Uterus (tissue), 4 donors: ENCODE data around the gene SLC4A4. TPM values are rescaled to one million over a fixed set of nuclear protein-coding genes. Genes with fewer than 3 reads are reported as not detected.

Source experiments
- DNase-seq, 2 donors: peaks; one replicate each; pipeline ENCODE4 v3.0.0-alpha.2; 2019 to 2020
- H3K27ac ChIP-seq, 2 donors: fragments of 200-600 bp; sonication (generic); 1 replicate in 1 of 2; 2 replicates in 1 of 2; pipeline ENCODE4 v1.5.1; 2016 to 2018
- H3K27me3 ChIP-seq, 2 donors: fragments of 200-600 bp; sonication (generic); one replicate each; pipeline ENCODE4 v1.5.1; 2018 to 2019; ENCODE audit warnings: control low read depth in 1 of 2
- H3K36me3 ChIP-seq, 2 donors: fragments of 200-600 bp; sonication (generic); one replicate each; pipeline ENCODE4 v1.5.1; 2019; ENCODE audit warnings: control low read depth in 1 of 2
- H3K4me1 ChIP-seq, 2 donors: fragments of 200-600 bp; sonication (generic); one replicate each; pipeline ENCODE4 v1.5.1; 2018 to 2019; ENCODE audit warnings: control low read depth in 1 of 2
- H3K4me3 ChIP-seq, 2 donors: fragments of 200-600 bp; sonication (generic); 1 replicate in 1 of 2; 2 replicates in 1 of 2; pipeline ENCODE4 v1.5.1; 2018 to 2019; ENCODE audit warnings: mild to moderate bottlenecking in 1 of 2
- H3K9me3 ChIP-seq, 2 donors: fragments of 200-600 bp; sonication (generic); one replicate each; pipeline ENCODE4 v1.5.1; 2019; ENCODE audit warnings: control low read depth in 1 of 2
- POLR2A ChIP-seq, 2 donors: fragments of 450-650 bp; IDR thresholded peaks; one replicate each; pipeline ENCODE4 v1.6.1; 2016; ENCODE audit warnings: antibody characterized with exemption in 2 of 2, mild to moderate bottlenecking in 1 of 2, moderate library complexity in 1 of 2
- intact Hi-C: fragments of 100-400 bp; cut with DNase I; formaldehyde crosslinking; loops from one replicate; pipeline ENCODE4 v1.15.1; 2023; ENCODE audit warnings: low total_unique reads
- total RNA-seq, 4 donors: library from RNA; depleted of rRNA in 3 of 4; stranded (reverse); fragments of >200 nt in 3 of 4; gene quantifications; one replicate each; pipeline versions ENCODE4 v1.1.0 to v1.2.4, GENCODE V29; 2014 to 2023
- TF ChIP-seq, protein P1 (sequence below), 4 experiments: fragments of 200-600 bp in 2 of 4; fragments of 450-650 bp in 2 of 4; sonication (generic) in 2 of 4; IDR thresholded peaks; one replicate each; pipeline ENCODE4 v1.5.1; 2016 to 2019; ENCODE audit warnings: antibody characterized with exemption in 4 of 4, mild to moderate bottlenecking in 2 of 4, moderate library complexity in 1 of 4
- donor health status: DM: yes; HTN: yes; CAD: no.

SLC4A4 gene
- total RNA-seq, 4 donors from 2014 or later = 0.29 to 9.0 (median 0.87) TPM

DNA sequence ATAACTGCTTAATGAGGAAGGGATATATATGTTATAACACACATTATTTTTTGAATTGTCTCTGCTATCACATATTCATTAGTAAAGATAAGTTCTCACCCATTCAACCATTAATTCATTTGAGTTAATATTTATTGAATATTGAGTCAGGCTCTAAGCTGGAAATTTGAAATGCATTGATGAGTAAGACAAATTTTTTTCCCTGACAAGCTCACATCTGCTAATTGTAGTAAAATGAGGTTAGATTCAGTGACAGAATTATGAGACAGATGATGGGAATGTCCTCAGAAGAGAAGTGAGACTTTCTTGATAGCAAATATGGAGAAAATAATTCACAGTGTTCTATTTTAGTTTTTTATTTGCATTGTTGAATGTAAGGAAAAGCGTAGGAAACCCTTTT, 194.3 kb downstream of the SLC4A4 start:
- intact Hi-C loops = no loop called here
- Histone ChIP-seq H3K27ac (no peak overlapping the region), H3K4me3 (no peak overlapping the region), H3K4me1 (no peaks in the 10 kb centered on the region), H3K9me3 (no peaks in the 10 kb centered on the region), H3K36me3 (no peaks in the 10 kb centered on the region), H3K27me3 (no peaks in the 10 kb centered on the region)
- TF ChIP-seq, protein P1, sequence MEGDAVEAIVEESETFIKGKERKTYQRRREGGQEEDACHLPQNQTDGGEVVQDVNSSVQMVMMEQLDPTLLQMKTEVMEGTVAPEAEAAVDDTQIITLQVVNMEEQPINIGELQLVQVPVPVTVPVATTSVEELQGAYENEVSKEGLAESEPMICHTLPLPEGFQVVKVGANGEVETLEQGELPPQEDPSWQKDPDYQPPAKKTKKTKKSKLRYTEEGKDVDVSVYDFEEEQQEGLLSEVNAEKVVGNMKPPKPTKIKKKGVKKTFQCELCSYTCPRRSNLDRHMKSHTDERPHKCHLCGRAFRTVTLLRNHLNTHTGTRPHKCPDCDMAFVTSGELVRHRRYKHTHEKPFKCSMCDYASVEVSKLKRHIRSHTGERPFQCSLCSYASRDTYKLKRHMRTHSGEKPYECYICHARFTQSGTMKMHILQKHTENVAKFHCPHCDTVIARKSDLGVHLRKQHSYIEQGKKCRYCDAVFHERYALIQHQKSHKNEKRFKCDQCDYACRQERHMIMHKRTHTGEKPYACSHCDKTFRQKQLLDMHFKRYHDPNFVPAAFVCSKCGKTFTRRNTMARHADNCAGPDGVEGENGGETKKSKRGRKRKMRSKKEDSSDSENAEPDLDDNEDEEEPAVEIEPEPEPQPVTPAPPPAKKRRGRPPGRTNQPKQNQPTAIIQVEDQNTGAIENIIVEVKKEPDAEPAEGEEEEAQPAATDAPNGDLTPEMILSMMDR (IDR thresholded peaks at IDR 0.05) = no peak
- TF ChIP-seq POLR2A (IDR thresholded peaks at IDR 0.05) = no peak
- no peak for DNase-seq

DNA sequence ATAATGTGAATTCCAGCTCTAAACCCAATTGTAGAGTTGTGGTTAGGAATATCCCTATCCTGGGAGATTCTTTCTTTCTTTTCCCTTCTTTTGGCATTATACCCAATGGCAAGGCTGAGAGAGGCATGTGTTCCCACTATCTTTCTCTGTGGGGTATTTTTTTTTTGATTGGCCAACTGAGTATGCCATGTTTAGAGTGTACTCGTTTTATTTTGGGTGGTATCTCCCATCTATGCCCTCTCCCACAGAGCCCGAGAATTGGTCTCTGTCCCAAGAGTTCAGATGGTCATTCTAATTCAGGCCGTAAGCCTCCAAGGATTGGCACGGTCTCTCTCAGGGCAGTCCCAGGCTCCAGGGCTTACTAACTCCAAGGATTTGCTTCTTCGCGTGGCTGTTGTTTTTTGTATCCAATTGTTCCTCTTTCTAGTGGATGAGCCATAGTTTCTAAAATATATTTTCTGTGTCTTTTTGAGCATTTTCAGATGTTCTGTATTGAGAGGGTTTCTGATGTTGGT, 198.8 kb downstream of the SLC4A4 start:
- DNase-seq = no peak
- Histone ChIP-seq H3K4me3 (no peak overlapping the region), H3K36me3 (no peaks in the 10 kb centered on the region), H3K9me3 (no peaks in the 10 kb centered on the region), H3K27me3 (no peaks in the 10 kb centered on the region), H3K4me1 (no peaks in the 10 kb centered on the region), H3K27ac (no peak overlapping the region)
- TF ChIP-seq, protein P1 (IDR thresholded peaks at IDR 0.05) = no peak
- no peak for TF ChIP-seq POLR2A (IDR thresholded peaks at IDR 0.05)
- intact Hi-C loops = no loop called here

DNA sequence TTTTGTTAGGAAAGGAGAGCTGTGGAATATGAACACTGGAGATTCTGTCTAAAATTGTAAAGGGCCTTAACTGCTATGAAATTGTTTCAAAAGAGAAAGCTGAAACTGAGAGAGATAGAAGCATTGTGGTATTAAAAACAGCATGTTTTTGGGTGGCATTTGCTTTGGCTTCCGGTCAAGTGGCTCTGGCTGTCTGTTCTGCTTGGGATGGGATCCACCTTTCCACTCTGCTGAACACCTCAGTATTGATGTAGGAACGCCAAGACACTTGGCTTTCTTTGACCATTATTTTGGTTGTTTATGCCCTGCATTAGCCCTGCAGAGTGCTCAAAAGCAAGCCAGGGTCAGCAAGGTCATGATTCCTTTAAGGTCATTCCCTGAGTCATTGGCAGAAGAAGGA, 199.7 kb downstream of the SLC4A4 start:
- TF ChIP-seq, protein P1 (IDR thresholded peaks at IDR 0.05) = no peak
- no peak for TF ChIP-seq POLR2A (IDR thresholded peaks at IDR 0.05)
- Histone ChIP-seq H3K36me3 (no peaks in the 10 kb centered on the region), H3K9me3 (no peaks in the 10 kb centered on the region), H3K27ac (no peak overlapping the region), H3K4me3 (no peak overlapping the region), H3K27me3 (no peaks in the 10 kb centered on the region), H3K4me1 (no peaks in the 10 kb centered on the region)
- DNase-seq = no peak
- intact Hi-C loops = no loop called here

DNA sequence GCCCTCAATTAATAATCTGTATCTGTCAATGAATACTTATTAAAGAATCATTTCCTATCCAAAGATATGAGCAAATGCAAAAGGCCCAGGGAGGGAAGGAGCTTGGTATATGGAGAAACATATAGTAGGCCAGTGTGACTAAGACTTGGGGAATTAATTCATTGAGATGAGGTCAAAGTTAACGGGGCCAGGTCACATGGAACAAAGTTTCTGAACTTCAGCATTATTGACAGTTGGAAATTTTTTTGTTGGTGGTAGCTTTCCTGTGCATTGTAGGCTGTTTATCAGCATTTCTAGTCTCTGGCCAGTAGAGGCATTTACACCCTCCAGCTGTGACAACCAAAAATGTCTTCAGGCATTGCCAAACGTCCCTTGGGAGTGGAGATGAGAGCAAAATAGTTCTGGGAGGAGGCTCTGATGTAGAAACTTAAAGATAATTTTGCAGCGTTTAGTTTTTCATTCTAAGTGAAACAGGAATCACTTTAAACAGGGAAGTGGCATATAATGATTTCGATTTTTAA, 202.0 kb downstream of the SLC4A4 start:
- Histone ChIP-seq H3K4me1 (no peaks in the 10 kb centered on the region), H3K27me3 (no peaks in the 10 kb centered on the region), H3K4me3 (no peak overlapping the region), H3K36me3 (no peaks in the 10 kb centered on the region), H3K27ac (no peak overlapping the region), H3K9me3 (no peaks in the 10 kb centered on the region)
- DNase-seq = no peak
- intact Hi-C loops = no loop called here
- TF ChIP-seq POLR2A (IDR thresholded peaks at IDR 0.05) = no peak
- TF ChIP-seq, protein P1 (IDR thresholded peaks at IDR 0.05) = no peak

DNA sequence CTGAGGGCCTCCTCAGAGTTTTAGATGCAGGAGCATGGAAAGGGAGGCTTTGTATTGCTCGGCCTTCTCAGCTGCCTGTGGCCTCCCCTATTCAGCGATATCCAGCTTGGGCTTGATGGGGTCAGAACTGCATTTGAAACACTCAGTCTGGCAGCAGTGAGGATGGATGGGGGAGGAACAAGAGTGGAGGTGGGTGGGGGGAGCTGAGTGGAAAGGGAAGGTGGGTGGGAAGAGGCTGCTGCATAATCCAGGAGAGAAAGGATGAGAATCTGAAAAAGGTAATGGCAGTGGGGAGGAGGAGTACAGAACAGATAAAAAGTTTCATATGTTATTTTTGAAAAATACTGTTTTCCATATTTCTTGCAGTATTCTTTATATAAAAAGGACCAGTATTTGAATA, 202.7 kb downstream of the SLC4A4 start:
- no peak overlapping the region for H3K27ac ChIP-seq
- TF ChIP-seq, protein P1 (IDR thresholded peaks at IDR 0.05) = no peak
- no peak for TF ChIP-seq POLR2A (IDR thresholded peaks at IDR 0.05)
- no peak overlapping the region for H3K4me3 ChIP-seq
- no peaks in the 10 kb centered on the region for H3K27me3 ChIP-seq
- DNase-seq = no peak
- H3K9me3 ChIP-seq = no peaks in the 10 kb centered on the region
- intact Hi-C loops = no loop called here
- no peaks in the 10 kb centered on the region for H3K36me3 ChIP-seq
- no peaks in the 10 kb centered on the region for H3K4me1 ChIP-seq
